Erythroblast (primary cell): ENCODE data around the gene MCTP1.

Experiments used
- GATA1 ChIP-seq: IDR thresholded peaks from 2 replicates; pipeline ENCODE4 v1.6.1; 2011; ENCODE audit warnings: low read depth, mild to moderate bottlenecking, control low read depth, low read length, moderate library complexity
- POLR2A ChIP-seq: IDR thresholded peaks from 2 replicates; pipeline ENCODE4 v1.6.1; 2011; ENCODE audit warnings: mild to moderate bottlenecking, low read length

DNA sequence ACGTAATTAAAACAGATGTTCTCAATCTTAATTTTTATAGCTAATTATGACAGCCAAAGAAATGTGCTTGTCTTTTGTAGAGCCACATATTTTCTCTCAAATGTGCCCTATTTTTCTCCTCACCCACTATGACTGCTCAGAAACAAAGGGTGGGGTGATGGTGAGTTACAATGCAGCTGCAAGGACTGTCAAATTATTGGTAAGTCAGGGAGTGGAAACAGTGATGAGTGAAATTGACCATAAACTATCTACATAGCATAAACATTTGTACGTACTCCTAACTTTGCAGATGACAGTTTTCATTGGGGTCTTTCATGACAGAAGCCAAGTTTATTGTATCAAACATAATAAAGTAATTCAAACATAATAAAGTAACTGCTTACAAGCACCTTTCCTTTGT lies 215.9 kb downstream of the MCTP1 start:
- no peak for TF ChIP-seq POLR2A
- TF ChIP-seq GATA1, result no peak
